ENCODE data around the gene EDARADD. TPM values are rescaled to one million over a fixed set of nuclear protein-coding genes. Genes with fewer than 3 reads are reported as not detected.
"Not testable (repeated sequence)": the region's sequence is repeated elsewhere in the genome, so short reads cannot be mapped to it uniquely, and the experiment has no call there.

Gene EDARADD
- polyA plus RNA-seq (ENCODE audit: insufficient read length in 4 of 4) = 1 to 10 TPM; 1.3 to 8.6 (median 6.8) TPM

- no peak for DNase-seq (ENCODE audit: low read depth in 4 of 4, low spot score in 3 of 4)
Observed at GRCh38 chr1:236393681-236394481, at the start of gene EDARADD. Gene EDARADD, plus strand, starts transcription at chr1:236394286. Its CDS starts 159 bp downstream, at chr1:236394445.

DNA sequence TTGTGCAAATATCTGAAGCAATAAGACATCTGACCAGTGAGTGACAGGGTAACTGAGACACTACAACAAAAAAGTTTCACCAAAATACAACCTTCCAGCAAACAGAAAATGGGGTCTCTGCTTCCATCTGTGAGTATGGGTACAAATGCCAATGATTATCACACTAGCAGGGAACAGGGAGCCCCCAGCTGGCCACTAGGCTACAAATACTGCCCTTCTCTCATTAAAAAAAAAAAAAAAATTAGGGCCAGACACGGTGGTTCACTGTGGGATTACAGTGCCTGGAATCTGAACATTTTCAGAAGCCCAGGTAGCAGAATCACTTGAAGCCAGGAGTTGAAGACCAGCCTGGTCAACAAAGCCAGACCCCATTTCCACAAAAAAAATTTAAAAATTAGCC is 48.4 kb upstream of the EDARADD start:
- no peak for DNase-seq (ENCODE audit: low read depth in 4 of 4, low spot score in 3 of 4)

DNA sequence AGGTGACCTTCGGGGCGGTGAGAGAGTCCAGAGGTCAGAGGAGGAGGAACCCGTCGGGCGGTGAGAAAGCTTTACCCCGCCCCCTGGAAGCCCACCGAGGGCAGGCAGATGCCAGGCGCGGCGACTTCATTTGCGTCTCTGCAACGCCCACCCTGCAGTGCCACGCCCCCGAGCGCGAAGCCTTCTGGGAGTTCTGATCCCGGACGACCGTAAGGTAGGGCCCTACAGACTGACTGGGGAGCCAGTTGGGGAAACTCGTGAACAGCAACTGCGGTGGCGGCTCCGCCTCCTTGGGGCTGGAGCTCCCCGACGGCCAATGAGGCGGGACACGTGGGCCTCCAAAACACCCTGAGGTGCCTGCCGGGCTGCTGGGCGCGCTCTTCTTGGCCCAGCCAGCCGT is 46.0 kb upstream of the EDARADD start:
- no peak for DNase-seq (ENCODE audit: low read depth in 4 of 4, low spot score in 3 of 4)

DNA sequence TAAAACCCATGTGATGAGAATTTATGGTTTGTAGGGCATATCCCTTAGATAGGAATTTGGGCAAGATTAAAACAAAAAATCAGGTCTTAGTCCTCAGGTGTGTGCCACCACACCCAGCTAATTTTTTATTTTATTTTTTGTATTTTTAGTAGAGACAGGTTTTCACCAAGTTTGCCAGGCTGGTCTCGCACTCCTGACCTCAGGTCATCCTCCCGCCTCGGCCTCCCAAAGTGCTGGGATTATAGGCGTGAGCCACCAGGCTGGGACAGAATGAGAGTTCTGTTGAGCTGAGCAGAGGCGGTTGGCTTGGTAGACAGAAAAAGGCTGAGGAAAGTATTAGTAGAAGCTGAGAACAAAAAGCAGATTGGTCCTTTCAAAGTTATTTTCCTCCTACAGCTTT is 43.8 kb upstream of the EDARADD start:
- DNase-seq (ENCODE audit: low read depth in 4 of 4, low spot score in 3 of 4) = no peak

GRCh38 chr1:236351875-236352573 is 42.1 kb upstream of the EDARADD start:
- no peak for DNase-seq (ENCODE audit: low read depth in 4 of 4, low spot score in 3 of 4)

GRCh38 chr1:236352747-236353146 is 41.3 kb upstream of the EDARADD start:
- not testable (repeated sequence) for DNase-seq (ENCODE audit: low read depth in 4 of 4, low spot score in 3 of 4)

GRCh38 chr1:236353813-236354212 is 40.3 kb upstream of the EDARADD start:
- DNase-seq (ENCODE audit: low read depth in 4 of 4, low spot score in 3 of 4) = no peak

- DNase-seq (ENCODE audit: low read depth in 4 of 4, low spot score in 3 of 4) = no peak
Observed at GRCh38 chr1:236354330-236355147, 39.5 kb upstream of the EDARADD start.

DNA sequence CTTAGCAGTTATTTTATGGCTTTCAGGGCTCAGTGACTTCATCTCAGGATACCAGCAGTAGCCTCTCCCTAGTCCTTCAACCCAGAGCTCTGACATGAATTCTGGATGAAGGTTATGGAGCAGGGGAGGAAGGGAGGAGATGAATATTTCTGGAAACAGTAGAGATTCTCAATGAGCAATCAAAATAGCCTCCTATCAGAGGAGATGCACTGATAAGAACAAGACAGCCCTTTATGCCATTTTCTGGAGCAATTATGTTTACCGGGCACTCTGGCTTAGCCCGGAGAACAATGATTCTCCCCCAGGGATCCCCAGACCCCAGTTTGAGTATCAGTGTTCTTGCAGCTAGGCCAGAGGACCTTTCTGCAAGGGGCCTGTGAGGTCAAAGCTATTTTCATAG is 37.9 kb upstream of the EDARADD start:
- DNase-seq (ENCODE audit: low read depth in 4 of 4, low spot score in 3 of 4) = no peak

DNA sequence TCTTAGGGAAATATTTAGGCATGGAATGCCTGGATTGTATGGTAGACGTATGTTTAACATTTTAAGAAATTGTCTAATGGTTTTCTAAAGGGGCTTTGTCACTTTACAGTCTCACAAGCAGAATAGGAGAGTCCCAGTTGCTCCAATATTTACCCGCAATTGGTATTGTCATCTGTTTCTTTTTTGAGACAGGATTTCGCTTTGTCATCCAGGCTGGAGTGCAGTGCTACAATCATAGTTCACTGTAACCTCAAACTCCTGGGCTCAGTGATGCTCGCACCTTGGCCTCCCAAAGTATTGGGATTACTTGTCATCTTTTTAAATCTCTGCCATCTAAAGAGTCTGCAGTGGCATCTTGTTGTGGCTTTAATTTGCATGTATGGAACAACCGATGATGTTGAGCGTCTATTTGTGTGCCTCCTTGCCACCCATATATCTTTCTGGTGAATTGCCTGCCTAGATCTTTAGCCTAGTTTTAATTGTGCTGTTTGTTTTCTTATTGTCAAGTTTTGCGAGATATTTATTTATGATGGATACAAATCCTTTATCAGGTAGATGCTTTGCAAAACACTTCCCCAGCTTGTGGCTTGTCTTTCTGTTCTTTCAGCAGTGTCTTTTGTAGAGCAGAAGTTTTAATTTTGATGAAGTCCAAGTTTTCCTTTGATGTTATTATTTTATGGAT is 32.0 kb upstream of the EDARADD start:
- DNase-seq (ENCODE audit: low read depth in 4 of 4, low spot score in 3 of 4) = no peak

DNA sequence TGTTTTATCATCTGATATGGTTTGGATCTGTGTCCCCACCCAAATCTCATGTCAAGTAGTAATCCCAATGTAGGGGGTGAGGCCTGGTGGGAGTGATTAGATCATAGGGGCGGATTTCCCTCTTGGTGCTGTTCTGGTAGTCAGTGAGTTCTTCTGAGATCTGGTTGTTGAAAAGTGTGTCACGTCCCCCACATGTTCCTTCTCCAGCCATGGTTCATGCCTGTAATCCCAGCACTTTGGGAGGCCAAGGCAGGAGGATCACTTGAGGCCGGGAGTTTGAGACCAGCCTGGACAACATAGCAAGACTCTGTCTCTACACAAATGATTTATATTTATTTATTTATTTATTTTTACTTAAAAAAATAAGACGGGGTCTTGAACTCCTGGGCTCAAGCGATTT is 30.8 kb upstream of the EDARADD start:
- DNase-seq (ENCODE audit: low read depth in 4 of 4, low spot score in 3 of 4) = no peak

DNA sequence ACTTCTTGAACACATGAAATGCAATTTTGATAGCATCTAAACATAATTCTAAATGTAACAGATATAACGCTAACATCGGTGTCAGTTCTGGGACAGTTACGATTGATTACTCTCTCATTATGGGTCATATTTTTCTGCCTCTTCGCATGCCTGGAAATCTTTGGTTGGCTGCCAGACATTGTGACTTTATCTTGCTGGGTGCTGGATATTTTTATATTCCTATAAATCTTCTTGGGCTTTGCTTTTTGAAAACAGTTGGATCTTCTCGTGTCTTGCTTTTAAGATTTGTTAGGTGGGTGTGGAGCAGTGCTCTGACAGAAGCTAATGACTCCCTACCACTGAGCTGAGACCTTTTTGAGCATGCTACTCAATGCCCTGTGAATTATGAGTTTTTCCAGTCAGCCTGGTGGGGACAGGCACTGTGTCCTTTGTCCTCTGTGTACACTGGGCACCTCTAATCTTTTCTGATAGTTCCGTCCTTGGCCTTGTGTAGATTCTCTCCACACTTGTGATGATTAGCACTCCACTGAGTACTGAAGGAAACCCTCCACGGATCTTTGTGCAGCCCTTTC is 28.0 kb upstream of the EDARADD start:
- no peak for DNase-seq (ENCODE audit: low read depth in 4 of 4, low spot score in 3 of 4)

- DNase-seq (ENCODE audit: low read depth in 4 of 4, low spot score in 3 of 4) = not testable (repeated sequence)
Observed at GRCh38 chr1:236366681-236367080, 27.4 kb upstream of the EDARADD start.

DNA sequence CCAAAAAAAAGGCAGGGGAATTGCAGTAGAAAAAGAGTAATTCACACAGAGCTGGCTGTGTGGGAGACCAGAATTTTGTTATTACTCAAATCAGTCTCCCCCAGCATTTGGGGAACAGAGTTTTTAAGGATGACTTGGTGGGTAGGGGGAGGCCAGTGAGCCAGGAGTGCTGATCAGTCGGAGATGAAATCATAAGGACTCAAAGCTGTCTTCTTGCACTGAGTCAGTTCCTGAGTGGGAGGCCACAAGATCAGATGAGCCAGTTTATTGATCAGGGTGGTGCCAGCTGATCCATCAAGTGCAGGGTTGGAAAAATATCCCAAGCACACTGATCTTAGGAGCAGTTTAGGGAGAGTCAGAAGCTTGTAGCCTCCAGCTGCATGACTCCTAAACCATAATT is 23.7 kb upstream of the EDARADD start:
- no peak for DNase-seq (ENCODE audit: low read depth in 4 of 4, low spot score in 3 of 4)

DNA sequence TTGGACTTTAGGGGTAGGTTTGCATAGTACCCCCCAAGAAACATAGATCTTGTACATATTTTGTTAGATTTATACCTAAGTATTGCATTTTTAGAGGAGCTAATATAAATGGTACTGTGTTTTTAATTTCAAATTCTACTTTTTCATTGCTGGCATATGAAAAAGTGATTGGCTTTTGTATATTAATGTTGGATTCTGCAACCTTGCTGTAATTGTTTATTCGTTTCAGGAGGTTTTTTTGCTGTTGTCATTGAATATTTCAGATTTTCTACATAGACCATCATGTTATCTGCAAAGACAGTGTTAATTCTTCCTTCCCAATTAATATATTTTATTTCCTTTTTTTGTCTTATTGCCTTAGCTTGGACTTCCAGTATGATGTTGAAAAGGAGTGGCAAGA is 23.0 kb upstream of the EDARADD start:
- DNase-seq (ENCODE audit: low read depth in 4 of 4, low spot score in 3 of 4) = no peak

DNA sequence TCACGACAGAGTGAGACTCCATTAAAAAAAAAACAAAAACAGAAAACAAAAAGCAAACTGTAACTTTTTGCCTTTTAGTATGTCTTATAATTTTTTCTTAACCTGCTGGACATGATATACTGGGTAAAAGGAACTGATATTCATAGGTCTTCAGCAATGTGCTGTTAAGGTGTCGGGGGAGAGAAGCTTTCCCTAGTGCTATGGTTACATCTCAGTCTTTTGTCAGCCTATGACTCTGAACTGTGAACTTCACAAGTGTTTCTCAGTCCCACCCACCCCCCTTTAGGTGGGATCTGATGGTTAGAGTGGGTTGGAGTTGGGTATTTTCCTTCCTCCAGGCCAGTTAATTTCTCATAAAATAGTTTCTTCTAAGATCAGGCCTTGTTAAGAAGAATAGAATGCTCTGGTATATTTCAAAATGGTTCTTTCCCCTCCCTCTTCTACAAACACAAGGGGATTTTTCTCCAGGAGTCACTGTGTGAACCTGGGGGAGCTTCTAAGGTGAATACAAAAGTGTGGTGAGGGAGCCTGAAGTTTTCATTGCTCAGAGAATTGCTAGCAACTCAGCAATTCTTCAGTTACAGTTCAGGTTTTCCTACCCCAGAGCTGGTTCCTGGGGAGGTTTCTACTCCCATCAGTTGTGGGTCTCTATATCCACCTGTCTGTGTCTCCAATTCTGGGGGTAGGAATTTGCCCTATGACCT is 16.1 kb upstream of the EDARADD start:
- no peak for DNase-seq (ENCODE audit: low read depth in 4 of 4, low spot score in 3 of 4)

DNA sequence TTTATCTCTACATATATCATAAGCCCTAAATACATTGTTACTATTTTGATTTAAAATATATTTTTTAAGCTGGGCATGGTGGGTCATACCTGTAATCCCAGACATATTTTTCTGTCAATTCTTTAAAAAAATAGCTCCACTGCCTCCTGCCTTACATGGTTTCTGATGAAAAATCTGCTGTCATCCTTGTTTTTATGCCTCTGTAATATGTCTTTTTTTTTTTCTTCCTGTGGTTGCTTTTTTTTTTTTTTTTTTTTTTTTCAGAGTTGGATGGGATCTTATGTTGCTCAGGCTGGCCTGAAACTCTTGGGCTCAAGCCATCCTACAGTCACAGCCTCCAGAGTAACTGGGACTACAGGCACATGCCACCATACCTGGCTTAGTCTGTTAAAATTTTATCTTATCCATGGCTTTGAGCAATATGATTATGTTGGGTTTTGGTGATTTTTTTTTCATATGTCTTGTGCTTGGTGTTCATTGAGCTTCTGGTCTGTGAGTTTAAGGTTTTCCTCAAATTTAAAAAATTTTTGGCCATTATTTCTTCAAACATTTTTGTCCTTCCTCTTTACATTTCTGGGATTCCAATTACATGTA is 12.4 kb upstream of the EDARADD start:
- no peak for DNase-seq (ENCODE audit: low read depth in 4 of 4, low spot score in 3 of 4)

DNA sequence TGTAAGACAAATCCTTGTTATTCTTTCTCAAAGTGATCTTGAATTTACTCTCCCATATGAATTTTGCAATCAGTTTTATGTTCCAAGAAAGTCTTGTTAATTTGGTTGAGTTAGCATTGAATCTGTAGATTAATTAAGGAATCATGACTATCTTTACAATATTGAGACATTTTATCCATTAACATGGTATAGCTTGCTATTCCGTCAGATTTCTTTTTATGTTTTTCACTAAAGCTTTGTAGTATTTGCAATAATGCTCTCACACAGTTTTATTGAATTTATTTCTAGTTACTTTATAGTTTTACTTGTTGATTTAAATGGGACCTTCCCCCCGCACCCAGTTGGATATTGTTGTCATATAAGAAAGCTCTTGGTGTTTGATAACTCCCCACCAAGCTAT is 5.8 kb upstream of the EDARADD start:
- DNase-seq (ENCODE audit: low read depth in 4 of 4, low spot score in 3 of 4) = no peak

DNA sequence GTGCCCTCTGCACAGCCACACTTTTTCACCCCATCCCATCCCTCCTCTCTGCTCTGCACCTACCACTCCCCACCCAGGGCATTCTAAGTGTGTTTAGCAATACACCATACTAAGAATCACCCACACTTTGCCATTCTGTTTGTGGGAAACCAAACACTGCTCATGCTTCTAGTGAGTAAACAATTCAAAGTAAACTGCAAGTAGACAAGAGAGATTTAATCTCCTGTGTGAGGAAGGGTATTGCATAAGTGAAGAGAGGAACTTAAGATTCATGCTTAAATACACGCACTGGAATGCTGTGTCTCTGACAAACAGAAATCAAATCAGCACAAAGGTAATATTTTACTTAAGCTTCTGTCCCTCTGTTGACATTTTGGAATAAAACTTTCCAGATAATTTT is 4.8 kb upstream of the EDARADD start:
- DNase-seq (ENCODE audit: low read depth in 4 of 4, low spot score in 3 of 4) = no peak
